ENCODE measurements around the gene IWS1.
"Not testable (repeated sequence)": the region's sequence is repeated elsewhere in the genome, so short reads cannot be mapped to it uniquely, and the experiment has no call there.

The IWS1 gene

DNA sequence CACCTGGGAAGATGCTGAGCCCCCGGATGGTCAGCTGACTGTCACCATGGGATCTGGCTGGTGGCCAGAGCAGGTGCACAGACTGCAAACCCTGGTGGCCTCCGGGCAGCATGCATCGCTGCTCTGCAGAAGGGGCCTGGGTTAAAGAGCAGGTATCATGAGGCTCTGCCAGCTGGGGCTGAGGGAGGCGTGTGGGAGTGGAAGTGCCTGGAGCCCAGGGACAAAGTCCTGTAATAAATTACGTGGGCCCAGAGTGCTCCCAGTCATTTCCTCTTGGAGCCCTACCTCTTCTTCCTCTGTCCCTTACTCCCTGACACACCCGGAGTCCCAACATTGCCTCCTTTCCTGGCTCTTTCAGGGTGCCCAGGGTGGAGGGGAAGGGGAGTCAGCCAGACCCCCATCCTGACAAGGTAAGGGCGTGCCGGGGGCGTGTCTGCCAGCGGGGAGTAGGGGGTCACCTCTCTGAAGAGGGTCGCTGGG lies 9.2 kb upstream of the IWS1 start, which contains the start of gene MYO7B:
Gene MYO7B, plus strand, starts transcription at position 262 of the 480 bp plus-strand sequence. CDS start 24,040 bp downstream, outside the sequence.
- no peak for DNase-seq (ENCODE audit: extremely low read depth, low read depth)
- TF ChIP-seq, protein P1, sequence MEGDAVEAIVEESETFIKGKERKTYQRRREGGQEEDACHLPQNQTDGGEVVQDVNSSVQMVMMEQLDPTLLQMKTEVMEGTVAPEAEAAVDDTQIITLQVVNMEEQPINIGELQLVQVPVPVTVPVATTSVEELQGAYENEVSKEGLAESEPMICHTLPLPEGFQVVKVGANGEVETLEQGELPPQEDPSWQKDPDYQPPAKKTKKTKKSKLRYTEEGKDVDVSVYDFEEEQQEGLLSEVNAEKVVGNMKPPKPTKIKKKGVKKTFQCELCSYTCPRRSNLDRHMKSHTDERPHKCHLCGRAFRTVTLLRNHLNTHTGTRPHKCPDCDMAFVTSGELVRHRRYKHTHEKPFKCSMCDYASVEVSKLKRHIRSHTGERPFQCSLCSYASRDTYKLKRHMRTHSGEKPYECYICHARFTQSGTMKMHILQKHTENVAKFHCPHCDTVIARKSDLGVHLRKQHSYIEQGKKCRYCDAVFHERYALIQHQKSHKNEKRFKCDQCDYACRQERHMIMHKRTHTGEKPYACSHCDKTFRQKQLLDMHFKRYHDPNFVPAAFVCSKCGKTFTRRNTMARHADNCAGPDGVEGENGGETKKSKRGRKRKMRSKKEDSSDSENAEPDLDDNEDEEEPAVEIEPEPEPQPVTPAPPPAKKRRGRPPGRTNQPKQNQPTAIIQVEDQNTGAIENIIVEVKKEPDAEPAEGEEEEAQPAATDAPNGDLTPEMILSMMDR (IDR thresholded peaks at IDR 0.05; ENCODE audit: low read depth, low read length) = no peak

DNA sequence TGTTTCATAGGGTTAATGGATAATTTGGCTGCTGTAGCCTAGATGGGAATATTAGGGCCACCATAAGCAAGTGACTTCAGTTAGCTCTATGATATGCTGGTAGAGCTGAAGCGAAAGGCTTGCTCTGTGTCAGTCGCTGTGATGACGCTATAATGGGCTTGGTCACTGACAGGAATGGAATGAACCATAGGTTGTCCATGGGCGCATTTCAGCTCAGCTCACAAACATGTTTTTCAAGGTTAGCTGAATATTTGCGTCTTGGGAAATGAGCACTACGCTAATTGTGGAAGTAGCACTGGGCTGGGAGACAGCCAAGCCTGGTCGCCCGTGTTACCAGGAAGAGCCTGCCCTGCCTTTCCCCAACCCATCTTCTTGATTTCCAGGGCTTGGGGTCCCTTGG lies 6.0 kb upstream of the IWS1 start:
- DNase-seq (ENCODE audit: extremely low read depth, low read depth) = no peak
- TF ChIP-seq, protein P1 (IDR thresholded peaks at IDR 0.05; ENCODE audit: low read depth, low read length) = no peak

DNA sequence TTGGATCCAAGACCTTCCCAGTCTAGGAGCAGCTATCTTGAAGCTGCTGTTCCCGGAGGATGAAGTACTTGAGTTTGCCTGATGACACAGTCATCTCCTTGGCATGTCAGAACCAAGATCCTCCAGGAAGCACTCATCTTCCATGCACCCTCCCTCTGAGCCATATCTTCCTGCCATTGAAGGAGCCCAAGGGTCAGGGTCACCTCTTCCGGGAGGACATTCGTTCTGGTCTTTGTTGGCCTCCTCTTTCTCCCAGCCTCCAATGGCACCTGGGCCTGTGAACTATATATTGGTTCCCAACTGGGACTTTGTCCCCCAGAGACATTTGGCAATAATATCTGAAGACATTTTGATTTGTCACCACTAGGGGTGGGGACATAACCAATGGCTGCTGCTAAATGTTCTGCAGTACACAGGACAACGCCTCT lies 4.9 kb upstream of the IWS1 start:
- TF ChIP-seq, protein P1 (IDR thresholded peaks at IDR 0.05; ENCODE audit: low read depth, low read length) = no peak

DNA sequence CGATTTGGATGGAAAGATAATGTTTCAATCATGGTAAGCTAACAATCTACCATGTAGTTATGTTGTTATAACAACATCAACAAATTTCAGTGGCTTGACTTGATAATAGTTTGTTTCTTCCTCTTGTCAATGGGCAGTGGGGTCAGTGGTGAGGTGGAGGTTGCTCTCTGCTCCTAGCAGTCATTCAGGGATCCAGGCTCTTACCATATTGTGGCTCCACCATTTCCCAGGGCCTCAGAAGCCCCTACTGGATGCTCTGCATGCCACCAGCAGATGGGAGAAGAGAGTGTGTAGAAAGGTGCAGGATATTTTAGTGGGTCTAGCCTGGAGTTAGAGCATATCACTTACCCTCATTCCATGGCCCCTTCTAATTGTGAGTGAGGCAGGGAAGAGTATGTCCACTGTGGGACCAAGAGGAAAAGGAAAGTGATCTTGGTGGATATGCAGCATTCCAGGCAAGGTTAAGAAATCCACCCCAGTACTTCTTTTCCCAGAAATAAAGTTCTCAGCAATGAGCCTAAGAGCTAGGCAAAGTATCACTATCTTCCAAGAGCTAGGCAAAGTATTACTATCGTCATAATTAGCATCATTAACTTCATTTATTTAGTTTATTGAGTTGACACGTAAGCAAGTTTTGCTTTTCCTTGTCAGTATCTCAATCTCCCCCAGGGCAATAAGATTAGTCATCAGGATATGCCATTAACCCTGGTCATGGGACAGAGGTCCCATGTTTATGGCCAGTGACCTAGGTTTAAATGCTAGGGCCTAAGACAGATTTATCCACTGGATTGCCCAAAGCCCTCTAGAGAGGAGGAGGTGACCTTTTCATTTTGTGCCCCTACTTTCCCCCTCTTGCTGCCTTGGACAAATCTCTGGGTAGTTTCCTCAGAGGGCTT lies 4.2 kb upstream of the IWS1 start:
- DNase-seq (ENCODE audit: extremely low read depth, low read depth) = no peak
- TF ChIP-seq, protein P1 (IDR thresholded peaks at IDR 0.05; ENCODE audit: low read depth, low read length) = no peak

More for the DNA sequence above, 4.9 kb upstream of the IWS1 start:
- no peak for DNase-seq (ENCODE audit: extremely low read depth, low read depth)

DNA sequence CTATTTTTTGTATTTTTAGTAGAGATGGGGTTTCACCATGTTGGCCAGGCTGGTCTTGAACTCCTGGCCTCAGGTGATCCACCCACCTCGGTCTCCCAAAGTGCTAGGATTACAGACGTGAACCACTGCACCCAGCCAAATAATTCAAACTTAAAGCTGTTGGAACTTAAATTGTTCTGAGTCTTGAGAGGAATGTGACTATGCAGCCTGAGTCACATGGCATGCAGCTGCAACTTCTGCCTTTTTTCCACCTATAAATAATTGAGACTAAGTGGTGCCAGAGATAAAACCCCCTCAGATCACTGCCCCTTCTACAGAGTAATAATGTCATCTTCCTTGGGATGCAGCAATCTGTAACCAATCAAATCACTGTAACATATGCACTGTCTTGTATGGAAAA lies 3.1 kb upstream of the IWS1 start:
- not testable (repeated sequence) for DNase-seq (ENCODE audit: extremely low read depth, low read depth)

DNA sequence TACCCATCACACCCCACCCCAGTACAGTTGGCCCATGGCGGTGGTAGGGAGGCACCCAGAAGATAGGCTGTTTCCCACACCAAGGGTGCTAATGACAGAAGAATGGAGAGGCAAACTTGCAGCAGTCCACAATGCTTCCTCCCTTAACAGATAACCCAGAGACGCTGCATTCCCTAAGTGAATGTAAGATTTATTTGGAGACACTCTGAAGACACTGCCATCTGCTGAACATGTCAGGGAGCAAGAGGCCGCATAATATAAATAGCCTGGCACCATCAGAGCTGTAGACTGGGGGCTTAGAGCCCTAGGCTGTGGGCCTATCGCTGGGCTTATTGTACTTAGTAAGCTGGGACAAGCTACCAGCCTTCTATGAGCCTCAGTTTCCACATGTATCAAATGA lies 2.2 kb upstream of the IWS1 start:
- no peak for DNase-seq (ENCODE audit: extremely low read depth, low read depth)
- TF ChIP-seq, protein P1 (IDR thresholded peaks at IDR 0.05; ENCODE audit: low read depth, low read length) = no peak

DNA sequence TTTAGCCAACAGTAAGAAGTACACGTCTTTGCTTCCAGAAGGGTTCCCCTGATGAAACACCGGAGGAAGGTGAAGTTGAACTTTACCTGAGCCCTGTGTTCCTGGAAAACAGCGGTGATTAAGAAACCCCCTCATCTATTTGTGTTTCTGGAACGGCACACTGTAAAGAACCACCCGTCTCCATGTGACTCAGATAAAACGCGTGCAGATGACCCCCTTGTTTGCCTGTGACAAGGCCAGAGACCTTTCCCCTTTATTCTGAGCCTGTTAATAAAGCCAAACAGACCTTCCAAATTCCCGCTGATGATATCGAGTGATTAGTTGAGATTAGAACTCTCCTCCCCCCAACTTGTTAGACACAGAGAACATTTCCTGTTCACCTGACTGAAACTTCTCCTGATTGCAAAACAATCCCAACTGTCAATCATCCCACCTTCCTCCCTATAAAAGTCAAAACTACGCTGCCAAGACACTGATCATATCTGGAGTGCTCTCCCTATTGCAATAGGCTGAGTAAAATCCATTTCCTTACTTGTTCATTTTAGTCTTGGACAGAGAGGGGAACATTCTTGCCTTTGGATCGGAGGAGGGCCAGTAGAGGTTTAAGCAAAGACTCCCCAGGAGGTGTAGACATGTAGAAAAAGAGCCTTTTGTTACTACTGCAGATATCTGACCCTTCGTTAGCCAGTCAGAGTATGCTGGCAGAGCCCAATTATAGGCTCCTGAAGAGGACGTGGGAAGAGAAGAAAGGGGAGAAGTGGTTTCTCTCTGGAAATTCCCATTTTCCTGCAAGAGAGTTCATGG lies 914 bp upstream of the IWS1 start:
- TF ChIP-seq, protein P1 (IDR thresholded peaks at IDR 0.05; ENCODE audit: low read depth, low read length) = no peak
- DNase-seq (ENCODE audit: extremely low read depth, low read depth) = no peak

Data from AG09319 (cell line).